K562 (cell line): Measurements from ENCODE around the gene SCYL2.

Source experiments
- FOXK1 ChIP-seq: sonication (generic); formaldehyde crosslinking; IDR thresholded peaks from 2 replicates; pipeline ENCODE4 v1.8.0; 2022; ENCODE audit warnings: missing genetic modification reagents, mild to moderate bottlenecking, borderline replicate concordance
- GABPA ChIP-seq: fragments of 200-800 bp; sonication (Bioruptor generic); conservative IDR thresholded peaks from 2 replicates; pipeline ENCODE4 v1.6.1; 2016; ENCODE audit warnings: low read depth, missing genetic modification characterization, missing compliant biosample characterization
- NFIC ChIP-seq: fragments of 450-650 bp; IDR thresholded peaks from 2 replicates; pipeline ENCODE4 v1.6.1; 2017; ENCODE audit warnings: mild to moderate bottlenecking, inconsistent platforms
- PRPF4 ChIP-seq: fragments of 200-400 bp; formaldehyde crosslinking; IDR thresholded peaks from one replicate; pipeline ENCODE4 v1.6.1; 2017; ENCODE audit warnings: low read length, low read depth, mild to moderate bottlenecking; ENCODE audit not compliant: insufficient read depth, poor library complexity, severe bottlenecking
- SAFB2 ChIP-seq: fragments of 200-400 bp; formaldehyde crosslinking; IDR thresholded peaks from 2 replicates; pipeline ENCODE4 v1.6.1; 2018; ENCODE audit warnings: borderline replicate concordance, low read length, low read depth, moderate library complexity; ENCODE audit not compliant: severe bottlenecking
- TF ChIP-seq, protein P1 (sequence below), 3 experiments: IDR thresholded peaks in 2 of 3; conservative IDR thresholded peaks in 1 of 3; 2 replicates each; pipeline ENCODE4 v1.5.1; 2011 to 2012; ENCODE audit warnings: low read length in 3 of 3, mild to moderate bottlenecking in 3 of 3, control low read depth in 2 of 3, improper control_type of control experiment in 1 of 3, inconsistent platforms in 1 of 3, low read depth in 1 of 3, mixed read lengths in 1 of 3, moderate library complexity in 1 of 3; ENCODE audit not compliant: insufficient read depth in 2 of 3
- TF ChIP-seq, protein P2 (sequence below), 2 experiments: IDR thresholded peaks; 2 replicates each; pipeline ENCODE4 v1.6.1; 2011; ENCODE audit warnings: borderline replicate concordance in 1 of 2, control low read depth in 1 of 2, low read depth in 1 of 2, low read length in 1 of 2, mild to moderate bottlenecking in 1 of 2, mixed read lengths in 1 of 2, moderate library complexity in 1 of 2; ENCODE audit not compliant: insufficient read depth in 1 of 2, insufficient read length in 1 of 2, poor library complexity in 1 of 2, severe bottlenecking in 1 of 2; ENCODE audit errors: extremely low read depth in 1 of 2

DNA sequence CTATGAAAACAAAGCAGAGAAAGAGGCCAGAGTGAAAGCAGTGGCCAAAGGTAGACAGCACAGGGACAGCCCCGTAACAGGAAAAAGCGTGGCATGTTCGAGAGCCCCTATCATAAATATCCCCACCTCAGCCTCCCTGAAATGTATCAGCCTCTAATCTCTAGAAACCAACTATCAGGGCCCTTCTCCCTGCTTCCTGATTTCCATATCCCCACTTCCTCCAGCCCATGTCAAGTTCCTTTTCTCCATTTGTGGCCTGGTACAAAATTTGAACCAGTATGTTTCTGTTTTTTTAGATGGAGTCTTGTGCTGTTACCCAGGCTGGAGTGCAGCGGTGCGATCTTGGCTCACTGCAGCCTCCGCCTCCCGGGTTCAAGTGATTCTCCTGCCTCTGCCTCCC lies 17.0 kb upstream of the SCYL2 start:
- no peak for TF ChIP-seq GABPA (tag)
- TF ChIP-seq, protein P1, sequence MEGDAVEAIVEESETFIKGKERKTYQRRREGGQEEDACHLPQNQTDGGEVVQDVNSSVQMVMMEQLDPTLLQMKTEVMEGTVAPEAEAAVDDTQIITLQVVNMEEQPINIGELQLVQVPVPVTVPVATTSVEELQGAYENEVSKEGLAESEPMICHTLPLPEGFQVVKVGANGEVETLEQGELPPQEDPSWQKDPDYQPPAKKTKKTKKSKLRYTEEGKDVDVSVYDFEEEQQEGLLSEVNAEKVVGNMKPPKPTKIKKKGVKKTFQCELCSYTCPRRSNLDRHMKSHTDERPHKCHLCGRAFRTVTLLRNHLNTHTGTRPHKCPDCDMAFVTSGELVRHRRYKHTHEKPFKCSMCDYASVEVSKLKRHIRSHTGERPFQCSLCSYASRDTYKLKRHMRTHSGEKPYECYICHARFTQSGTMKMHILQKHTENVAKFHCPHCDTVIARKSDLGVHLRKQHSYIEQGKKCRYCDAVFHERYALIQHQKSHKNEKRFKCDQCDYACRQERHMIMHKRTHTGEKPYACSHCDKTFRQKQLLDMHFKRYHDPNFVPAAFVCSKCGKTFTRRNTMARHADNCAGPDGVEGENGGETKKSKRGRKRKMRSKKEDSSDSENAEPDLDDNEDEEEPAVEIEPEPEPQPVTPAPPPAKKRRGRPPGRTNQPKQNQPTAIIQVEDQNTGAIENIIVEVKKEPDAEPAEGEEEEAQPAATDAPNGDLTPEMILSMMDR (IDR thresholded peaks at IDR 0.05 in 2 of 3, conservative IDR thresholded peaks at IDR 0.05 in 1 of 3; ENCODE audit: insufficient read depth in 2 of 3, low read depth in 1 of 3, low read length in 3 of 3): no peak
- TF ChIP-seq PRPF4: no peak
- TF ChIP-seq FOXK1 (CRISPR knock-in tag): no peak
- TF ChIP-seq SAFB2: no peak
- TF ChIP-seq, protein P2, sequence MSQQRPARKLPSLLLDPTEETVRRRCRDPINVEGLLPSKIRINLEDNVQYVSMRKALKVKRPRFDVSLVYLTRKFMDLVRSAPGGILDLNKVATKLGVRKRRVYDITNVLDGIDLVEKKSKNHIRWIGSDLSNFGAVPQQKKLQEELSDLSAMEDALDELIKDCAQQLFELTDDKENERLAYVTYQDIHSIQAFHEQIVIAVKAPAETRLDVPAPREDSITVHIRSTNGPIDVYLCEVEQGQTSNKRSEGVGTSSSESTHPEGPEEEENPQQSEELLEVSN (IDR thresholded peaks at IDR 0.05; ENCODE audit: borderline replicate concordance in 1 of 2, extremely low read depth in 1 of 2, insufficient read depth in 1 of 2, insufficient read length in 1 of 2, low read depth in 1 of 2, low read length in 1 of 2, poor library complexity in 1 of 2, severe bottlenecking in 1 of 2): no peak
- no peak for TF ChIP-seq NFIC
